Occipital lobe (tissue), 2 donors: ENCODE data around the gene TRAPPC6A. TPM values are rescaled to one million over a fixed set of nuclear protein-coding genes. Genes with fewer than 3 reads are reported as not detected.

ENCODE experiments used
- DNase-seq: peaks from one replicate; lab custom pipeline; 2025; lab: John Stamatoyannopoulos, UW
- total RNA-seq: library from RNA; depleted of rRNA; stranded (reverse); fragments of >200 nt; gene quantifications from one replicate; pipeline ENCODE4 v1.2.3, GENCODE V29; 2014

The TRAPPC6A gene
- total RNA-seq, 1 donor from 2014 or later = 2.2 TPM

- no peak for DNase-seq
Measured at GRCh38 chr19:45186509-45187334, 8.7 kb upstream of the TRAPPC6A start.

GRCh38 chr19:45184115-45184514 is 6.1 kb upstream of the TRAPPC6A start:
- no peak for DNase-seq

GRCh38 chr19:45182758-45183157 is 4.7 kb upstream of the TRAPPC6A start:
- DNase-seq = no peak

GRCh38 chr19:45180936-45181335 is 2.9 kb upstream of the TRAPPC6A start:
- DNase-seq = no peak

GRCh38 chr19:45179892-45180370 is 1.9 kb upstream of the TRAPPC6A start:
- no peak for DNase-seq

- DNase-seq = no peak
Measured at GRCh38 chr19:45179072-45179891, 1.2 kb upstream of the TRAPPC6A start.

GRCh38 chr19:45178262-45179071 is 430 bp upstream of the TRAPPC6A start, which contains the start of gene BLOC1S3:
Gene BLOC1S3 (plus strand): TSS chr19:45178784. CDS start chr19:45179297, 513 bp downstream.
- DNase-seq = peak; percentile 100

- DNase-seq = no peak
Measured at GRCh38 chr19:45175515-45176345, 2.3 kb downstream of the TRAPPC6A start.

- no peak for DNase-seq
Measured at GRCh38 chr19:45173816-45174215, 4.2 kb downstream of the TRAPPC6A start.

- DNase-seq = no peak
Measured at GRCh38 chr19:45172611-45173208, 5.3 kb downstream of the TRAPPC6A start.

GRCh38 chr19:45172173-45172572 is 5.9 kb downstream of the TRAPPC6A start:
- no peak for DNase-seq

GRCh38 chr19:45171211-45171623 is 6.8 kb downstream of the TRAPPC6A start:
- DNase-seq = no peak

GRCh38 chr19:45170146-45171106 is 7.6 kb downstream of the TRAPPC6A start:
- DNase-seq = no peak

- DNase-seq = no peak
Measured at GRCh38 chr19:45169602-45170001, 8.4 kb downstream of the TRAPPC6A start.

- DNase-seq = no peak
Measured at GRCh38 chr19:45168767-45169351, 9.2 kb downstream of the TRAPPC6A start.

- DNase-seq = no peak
Measured at GRCh38 chr19:45166723-45167252, 11.2 kb downstream of the TRAPPC6A start.

GRCh38 chr19:45164577-45165335 is 13.3 kb downstream of the TRAPPC6A start:
- DNase-seq = no peak
